Activated B cell treated with CpG ODN at 0.5 μM for 24 hours (primary cell): ENCODE results near the gene DEPP1. TPM values are rescaled to one million over a fixed set of nuclear protein-coding genes. Genes with fewer than 3 reads are reported as not detected.

Experiments
- ATAC-seq: fragments of 200-7000 bp; cut with Tn5 transposase; one replicate; pipeline ENCODE4 v1.10.0; 2021; ENCODE audit warnings: low read depth, mild to moderate bottlenecking, moderate library complexity
- CTCF ChIA-PET: fragments of 350-600 bp; sonication (Branson Sonifier 250); formaldehyde crosslinking; loops from one replicate; lab custom pipeline; 2021; ENCODE audit warnings: antibody characterized with exemption; lab: Charles Lee
- POLR2A ChIA-PET: fragments of 350-600 bp; sonication (Branson Sonifier 250); formaldehyde crosslinking; loops from one replicate; lab custom pipeline; 2021; ENCODE audit warnings: antibody characterized with exemption; lab: Charles Lee
- DNase-seq: peaks from one replicate; pipeline ENCODE4 v3.0.0; 2022
- H3K27ac Mint-ChIP-seq: one replicate; pipeline ENCODE4 v1.8.0; 2020; ENCODE audit warnings: mixed read lengths
- H3K27me3 Mint-ChIP-seq: one replicate; pipeline ENCODE4 v1.8.0; 2021; ENCODE audit warnings: mixed read lengths
- H3K36me3 Mint-ChIP-seq: one replicate; pipeline ENCODE4 v1.8.0; 2021; ENCODE audit warnings: low read depth, mixed read lengths
- H3K4me1 Mint-ChIP-seq: one replicate; pipeline ENCODE4 v1.8.0; 2021; ENCODE audit warnings: mixed read lengths
- H3K4me3 Mint-ChIP-seq: one replicate; pipeline ENCODE4 v1.8.0; 2020; ENCODE audit warnings: mild to moderate bottlenecking, mixed read lengths
- H3K9me3 Mint-ChIP-seq: one replicate; pipeline ENCODE4 v1.8.0; 2020; ENCODE audit warnings: mixed read lengths
- intact Hi-C: fragments of 100-400 bp; cut with micrococcal nuclease; formaldehyde crosslinking; loops from one replicate; pipeline ENCODE4 v1.15.1; 2024
- total RNA-seq: library from RNA; stranded (reverse); gene quantifications from 2 replicates; pipeline ENCODE4 v1.2.3, GENCODE V29; 2022
- TF ChIP-seq, protein P1 (sequence below): fragments of 200-600 bp; IDR thresholded peaks from one replicate; pipeline ENCODE4 v1.8.0; 2022; ENCODE audit warnings: antibody characterized with exemption, mild to moderate bottlenecking

Gene DEPP1
- total RNA-seq, 1 donor from 2014 or later, result 0.11 TPM

DNA sequence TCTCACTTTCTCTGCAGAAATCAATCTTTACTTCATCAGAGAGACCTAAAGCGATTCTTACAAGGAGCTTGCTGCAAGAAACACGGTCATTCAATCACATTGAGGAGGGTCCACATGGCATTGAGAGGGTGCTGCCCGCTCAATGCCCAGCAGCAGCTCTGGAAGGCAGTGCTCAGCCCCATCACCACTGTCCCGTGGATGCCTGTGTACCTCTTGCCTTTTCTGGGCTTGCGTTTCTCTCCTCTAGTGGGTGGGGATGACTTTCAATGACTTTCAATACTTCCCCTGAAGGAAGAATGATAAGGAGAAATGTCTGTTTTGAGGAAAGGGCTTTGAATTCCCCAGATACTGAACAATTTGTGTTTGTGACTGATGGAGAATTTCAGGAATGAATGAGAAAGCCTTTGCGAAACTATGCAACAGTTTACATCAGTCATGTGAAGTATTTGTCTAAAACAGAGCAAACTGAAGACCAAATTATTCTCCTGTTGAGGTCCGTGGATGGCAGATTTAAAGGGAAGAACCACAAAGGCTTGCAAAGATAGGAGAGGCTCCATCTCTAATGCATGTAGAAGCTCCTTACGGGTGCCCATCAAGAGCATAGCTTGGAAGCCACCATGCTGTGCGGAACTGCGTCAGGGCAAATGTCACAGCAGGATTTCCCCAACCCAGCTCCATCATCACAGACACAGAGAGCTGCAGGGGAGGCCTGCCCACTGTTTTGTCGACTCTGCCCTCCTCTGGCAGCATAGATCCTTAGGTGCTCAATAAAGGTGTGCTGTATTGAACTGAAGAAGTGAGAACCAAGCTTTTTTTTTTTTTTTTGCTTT is 15.5 kb upstream of the DEPP1 start:
- Mint-ChIP-seq H3K4me1 (no peaks in the 10 kb centered on the region), H3K36me3 (no peaks in the 10 kb centered on the region), H3K27ac (no peak overlapping the region), H3K27me3 (peaks cover 2% of the 10 kb centered on the region), H3K9me3 (no peaks in the 10 kb centered on the region), H3K4me3 (no peak overlapping the region)
- CTCF ChIA-PET, result interaction anchor here (1.2 kb wide), 1 partner anchor 61 kb away, joined by 3 read pairs; no protein-coding TSS in a partner anchor
- TF ChIP-seq, protein P1, sequence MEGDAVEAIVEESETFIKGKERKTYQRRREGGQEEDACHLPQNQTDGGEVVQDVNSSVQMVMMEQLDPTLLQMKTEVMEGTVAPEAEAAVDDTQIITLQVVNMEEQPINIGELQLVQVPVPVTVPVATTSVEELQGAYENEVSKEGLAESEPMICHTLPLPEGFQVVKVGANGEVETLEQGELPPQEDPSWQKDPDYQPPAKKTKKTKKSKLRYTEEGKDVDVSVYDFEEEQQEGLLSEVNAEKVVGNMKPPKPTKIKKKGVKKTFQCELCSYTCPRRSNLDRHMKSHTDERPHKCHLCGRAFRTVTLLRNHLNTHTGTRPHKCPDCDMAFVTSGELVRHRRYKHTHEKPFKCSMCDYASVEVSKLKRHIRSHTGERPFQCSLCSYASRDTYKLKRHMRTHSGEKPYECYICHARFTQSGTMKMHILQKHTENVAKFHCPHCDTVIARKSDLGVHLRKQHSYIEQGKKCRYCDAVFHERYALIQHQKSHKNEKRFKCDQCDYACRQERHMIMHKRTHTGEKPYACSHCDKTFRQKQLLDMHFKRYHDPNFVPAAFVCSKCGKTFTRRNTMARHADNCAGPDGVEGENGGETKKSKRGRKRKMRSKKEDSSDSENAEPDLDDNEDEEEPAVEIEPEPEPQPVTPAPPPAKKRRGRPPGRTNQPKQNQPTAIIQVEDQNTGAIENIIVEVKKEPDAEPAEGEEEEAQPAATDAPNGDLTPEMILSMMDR, result no peak
- POLR2A ChIA-PET, result no interaction called here
- DNase-seq (no peak), ATAC-seq (no peak)
- intact Hi-C loops, result no loop called here

DNA sequence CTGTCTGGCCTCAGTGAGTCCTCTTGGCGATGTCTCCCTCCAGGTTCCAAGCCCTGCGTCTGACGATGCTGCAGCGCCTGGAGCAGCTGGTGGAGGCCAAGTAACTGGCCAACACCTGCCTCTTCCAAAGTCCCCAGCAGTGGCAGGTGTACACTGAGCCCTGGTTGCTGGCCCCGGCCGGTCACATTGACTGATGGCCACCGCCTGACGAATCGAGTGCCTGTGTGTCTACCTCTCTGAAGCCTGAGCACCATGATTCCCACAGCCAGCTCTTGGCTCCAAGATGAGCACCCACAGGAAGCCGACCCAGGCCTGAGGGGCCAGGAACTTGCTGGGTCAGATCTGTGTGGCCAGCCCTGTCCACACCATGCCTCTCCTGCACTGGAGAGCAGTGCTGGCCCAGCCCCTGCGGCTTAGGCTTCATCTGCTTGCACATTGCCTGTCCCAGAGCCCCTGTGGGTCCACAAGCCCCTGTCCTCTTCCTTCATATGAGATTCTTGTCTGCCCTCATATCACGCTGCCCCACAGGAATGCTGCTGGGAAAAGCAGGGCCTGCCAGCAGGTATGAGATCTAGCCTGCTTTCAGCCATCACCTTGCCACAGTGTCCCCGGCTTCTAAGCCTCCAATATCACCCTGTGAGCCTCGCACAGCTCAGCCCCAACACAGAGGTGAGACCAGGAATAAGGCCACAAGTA is 14.8 kb upstream of the DEPP1 start:
- peaks cover 2% of the 10 kb centered on the region for H3K27me3 Mint-ChIP-seq
- no peak for DNase-seq
- ATAC-seq, result no peak
- no peak overlapping the region for H3K27ac Mint-ChIP-seq
- H3K36me3 Mint-ChIP-seq, result no peaks in the 10 kb centered on the region
- no peak overlapping the region for H3K4me3 Mint-ChIP-seq
- H3K9me3 Mint-ChIP-seq, result no peaks in the 10 kb centered on the region
- intact Hi-C loops, result no loop called here
- TF ChIP-seq, protein P1, result no peak
- H3K4me1 Mint-ChIP-seq, result no peaks in the 10 kb centered on the region
- ChIA-PET POLR2A (no interaction called here), CTCF (no interaction called here)

DNA sequence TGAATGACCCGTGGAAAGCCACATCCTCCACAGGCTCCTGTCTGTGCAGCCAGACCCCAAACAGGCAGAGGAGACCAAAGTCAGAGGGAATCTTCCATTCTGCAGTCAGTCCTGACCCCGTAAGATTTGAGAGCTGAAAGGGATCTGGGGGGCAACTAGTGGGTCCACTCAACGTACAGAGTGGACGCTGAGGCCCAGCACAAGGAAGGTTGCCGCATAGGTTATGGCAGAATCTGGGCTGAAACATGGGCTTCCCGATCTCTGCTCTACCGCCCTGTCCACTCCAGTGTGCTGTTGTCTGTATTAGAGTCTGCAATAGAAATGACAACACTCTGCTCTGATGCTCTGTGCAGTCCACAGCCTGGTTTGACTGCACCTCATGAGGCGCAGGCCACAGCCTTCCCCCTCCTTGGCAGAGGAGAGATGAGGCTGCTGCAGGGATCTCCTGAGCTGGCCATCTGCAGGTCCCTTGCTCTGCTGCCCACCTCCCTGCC is 14.2 kb upstream of the DEPP1 start:
- peaks cover 2% of the 10 kb centered on the region for H3K27me3 Mint-ChIP-seq
- H3K4me3 Mint-ChIP-seq, result no peak overlapping the region
- no peak overlapping the region for H3K27ac Mint-ChIP-seq
- H3K4me1 Mint-ChIP-seq, result no peaks in the 10 kb centered on the region
- DNase-seq (no peak), ATAC-seq (no peak)
- H3K36me3 Mint-ChIP-seq, result no peaks in the 10 kb centered on the region
- H3K9me3 Mint-ChIP-seq, result no peaks in the 10 kb centered on the region
- POLR2A ChIA-PET, result no interaction called here
- TF ChIP-seq, protein P1, result no peak
- CTCF ChIA-PET, result no interaction called here
- intact Hi-C loops, result no loop called here

DNA sequence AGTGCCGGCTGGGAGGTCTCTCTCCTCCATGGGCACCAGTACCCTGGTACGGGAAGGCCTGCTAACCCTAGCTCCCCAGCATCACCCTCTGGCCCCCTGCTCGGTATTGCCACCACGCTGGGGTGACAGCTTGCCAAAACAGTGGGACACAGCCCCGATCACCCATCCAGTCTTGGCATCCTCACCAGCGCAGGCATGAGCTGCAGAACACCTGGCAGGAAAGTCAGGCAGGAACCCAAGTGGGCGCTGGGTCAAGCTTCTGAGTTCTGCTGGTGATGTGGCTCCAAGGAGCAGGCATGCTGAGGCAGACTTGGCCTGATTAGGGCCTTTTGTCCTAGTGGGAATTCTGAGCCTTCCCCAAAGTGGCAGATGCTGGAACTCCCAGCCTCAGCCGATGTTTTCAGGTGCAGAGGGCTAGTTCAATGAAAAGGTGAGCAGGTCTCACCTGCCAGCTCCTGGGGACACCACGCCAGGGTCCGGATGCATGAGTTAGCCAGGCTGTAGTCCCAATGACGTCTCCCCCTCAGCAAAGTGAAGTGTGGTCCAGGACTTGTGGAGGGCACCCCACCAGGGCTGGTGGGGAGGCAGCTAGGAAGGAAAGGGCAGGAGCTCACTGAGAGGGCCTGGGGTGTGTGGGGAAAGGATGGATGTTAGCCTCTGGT is 13.6 kb upstream of the DEPP1 start:
- DNase-seq, result no peak
- no peak overlapping the region for H3K4me3 Mint-ChIP-seq
- intact Hi-C loops, result no loop called here
- H3K27ac Mint-ChIP-seq, result no peak overlapping the region
- CTCF ChIA-PET, result no interaction called here
- no peaks in the 10 kb centered on the region for H3K9me3 Mint-ChIP-seq
- POLR2A ChIA-PET, result no interaction called here
- peaks cover 2% of the 10 kb centered on the region for H3K27me3 Mint-ChIP-seq
- TF ChIP-seq, protein P1, result no peak
- no peaks in the 10 kb centered on the region for H3K36me3 Mint-ChIP-seq
- ATAC-seq, result no peak
- H3K4me1 Mint-ChIP-seq, result no peaks in the 10 kb centered on the region

DNA sequence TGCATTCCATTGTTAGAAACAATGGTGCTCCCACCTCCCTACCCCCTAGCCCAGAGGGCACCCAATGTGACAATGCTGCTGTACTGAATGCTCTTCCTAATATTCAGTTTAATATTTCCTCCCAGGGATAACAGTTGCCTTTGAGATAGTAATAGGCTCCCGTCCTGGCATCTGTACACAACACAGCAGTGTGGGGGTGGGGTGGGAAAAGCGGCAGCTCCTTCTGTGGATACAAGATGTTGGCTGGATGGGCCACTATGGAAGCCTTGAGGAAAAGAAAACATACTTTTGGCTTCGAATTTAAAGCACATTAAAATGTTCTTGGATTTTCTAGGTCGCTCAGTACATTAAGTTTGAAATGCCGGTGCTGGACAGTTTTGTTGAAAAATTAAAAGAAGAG is 13.0 kb upstream of the DEPP1 start:
- Mint-ChIP-seq H3K36me3 (no peaks in the 10 kb centered on the region), H3K27ac (no peak overlapping the region), H3K4me3 (no peak overlapping the region), H3K4me1 (no peaks in the 10 kb centered on the region), H3K9me3 (no peaks in the 10 kb centered on the region), H3K27me3 (peaks cover 2% of the 10 kb centered on the region)
- ChIA-PET POLR2A (no interaction called here), CTCF (no interaction called here)
- intact Hi-C loops, result no loop called here
- no peak for ATAC-seq
- TF ChIP-seq, protein P1, result no peak
- no peak for DNase-seq
